K562 (cell line): ENCODE results near the gene SVIL. TPM values are rescaled to one million over a fixed set of nuclear protein-coding genes. Genes with fewer than 3 reads are reported as not detected.

ENCODE experiments used
- ATAC-seq: fragments of 200-7000 bp; cut with Tn5 transposase; 3 replicates; pipeline ENCODE4 v1.9.1; 2020; ENCODE audit warnings: moderate library complexity
- BruUV-seq: library from RNA; stranded (reverse); fragments of 400-500 nt; replicated peaks from 2 replicates; lab custom pipeline; 2021; lab: Mats Ljungman, UMichigan
- CTCF ChIA-PET: fragments of 300-600 bp; formaldehyde crosslinking; extraction: SDS; loops from one replicate; lab custom pipeline; 2021; ENCODE audit warnings: low intra/inter-chr PET ratio; lab: Yijun Ruan, JAX
- POLR2A ChIA-PET: fragments of 300-600, 350-650 bp; sonication (Branson Sonifier 250); formaldehyde crosslinking; extraction: SDS; loops from one replicate; lab custom pipeline; 2021; ENCODE audit warnings: antibody characterized with exemption, inconsistent platforms; lab: Yijun Ruan, JAX
- DNase-seq, 4 experiments: peaks; one replicate each; pipeline versions ENCODE4 v3.0.0 to v3.0.0-alpha.2; 2011 to 2018; ENCODE audit warnings: low spot score in 3 of 4, mixed read lengths in 3 of 4; ENCODE audit errors: extremely low read depth in 1 of 4
- FAIRE-seq: peaks from 2 replicates; lab custom pipeline; 2011; peaks lifted over from hg19 to GRCh38; lab: Jason Lieb, UNC
- H2AFZ ChIP-seq: 2 replicates; pipeline ENCODE4 v1.6.0; 2011; ENCODE audit warnings: low read depth, low read length, control low read depth, inconsistent platforms
- H3K27ac ChIP-seq: fragments of 200-600 bp; 3 replicates; pipeline ENCODE4 v1.8.0; 2011; ENCODE audit warnings: low read depth, mild to moderate bottlenecking, control low read depth, inconsistent platforms, low read length, moderate library complexity, mixed read lengths; ENCODE audit errors: extremely low read depth
- H3K27me3 ChIP-seq, 2 experiments: fragments of 300-600 bp in 1 of 2; 2 replicates in 1 of 2; 3 replicates in 1 of 2; pipeline versions ENCODE4 v1.6.0 to v1.8.0; 2011; ENCODE audit warnings: inconsistent platforms in 2 of 2, low read length in 2 of 2, mild to moderate bottlenecking in 1 of 2, mixed read lengths in 1 of 2, moderate library complexity in 1 of 2; ENCODE audit not compliant: control insufficient read depth in 2 of 2, insufficient read depth in 2 of 2
- H3K36me3 ChIP-seq: fragments of 300-600 bp; 3 replicates; pipeline ENCODE4 v1.8.0; 2011; ENCODE audit warnings: mild to moderate bottlenecking, low read length, inconsistent platforms; ENCODE audit not compliant: control insufficient read depth, insufficient read depth
- H3K4me1 ChIP-seq, 2 experiments: fragments of 200-600 bp in 1 of 2; replicated peaks in 1 of 2; 2 replicates in 1 of 2; 3 replicates in 1 of 2; pipeline versions ENCODE4 v1.5.1 to v1.8.0; 2011; ENCODE audit warnings: inconsistent platforms in 2 of 2, low read length in 2 of 2, mild to moderate bottlenecking in 1 of 2, mixed read lengths in 1 of 2, moderate library complexity in 1 of 2; ENCODE audit not compliant: control insufficient read depth in 2 of 2, insufficient read depth in 2 of 2
- H3K4me2 ChIP-seq: 2 replicates; pipeline ENCODE4 v1.6.1; 2011; ENCODE audit warnings: low read length, control low read depth, inconsistent platforms, mixed read lengths; ENCODE audit not compliant: insufficient read depth
- H3K4me3 ChIP-seq: fragments of 200-600 bp; sonication (generic), shearing (Covaris generic); 2 replicates; pipeline ENCODE4 v1.5.1; 2016; ENCODE audit warnings: control low read depth, inconsistent platforms
- H3K79me2 ChIP-seq: fragments of 200-600 bp; 3 replicates; pipeline ENCODE4 v1.8.0; 2011; ENCODE audit warnings: low read length, inconsistent platforms; ENCODE audit not compliant: control insufficient read depth, insufficient read depth
- H3K9ac ChIP-seq, 2 experiments: 2 replicates each; pipeline versions ENCODE4 v1.6.0 to v1.6.1; 2011; ENCODE audit warnings: low read depth in 2 of 2, low read length in 2 of 2, control low read depth in 1 of 2, inconsistent platforms in 1 of 2, mild to moderate bottlenecking in 1 of 2, mixed read lengths in 1 of 2; ENCODE audit not compliant: insufficient read depth in 1 of 2
- H3K9me1 ChIP-seq: one replicate; pipeline ENCODE4 v1.6.0; 2011; ENCODE audit warnings: inconsistent platforms, mild to moderate bottlenecking, low read length, moderate library complexity; ENCODE audit not compliant: control insufficient read depth, insufficient read depth
- H3K9me3 ChIP-seq: replicated peaks from 2 replicates; pipeline ENCODE4 v1.5.1; 2011; ENCODE audit warnings: low read depth, low read length, inconsistent platforms; ENCODE audit not compliant: control insufficient read depth, insufficient read depth
- H4K20me1 ChIP-seq: replicated peaks from 2 replicates; pipeline ENCODE4 v1.6.1; 2011; ENCODE audit warnings: low read length, inconsistent platforms, mixed read lengths; ENCODE audit not compliant: control insufficient read depth, insufficient read depth
- ESRRA ChIP-seq: fragments of 450-650 bp; IDR thresholded peaks from 2 replicates; pipeline ENCODE4 v1.6.1; 2014; ENCODE audit warnings: low read depth, mild to moderate bottlenecking, moderate library complexity, borderline replicate concordance
- FOXM1 ChIP-seq, 2 experiments: fragments of 450-650 bp in 1 of 2; sonication (generic) in 1 of 2; formaldehyde crosslinking in 1 of 2; IDR thresholded peaks; 2 replicates each; pipeline versions ENCODE4 v1.6.1 to v1.9.0; 2017 to 2022; ENCODE audit warnings: low read depth in 2 of 2, mild to moderate bottlenecking in 2 of 2, missing genetic modification reagents in 1 of 2, moderate library complexity in 1 of 2
- MEIS2 ChIP-seq: fragments of 450-650 bp; IDR thresholded peaks from 2 replicates; pipeline ENCODE4 v1.6.1; 2014; ENCODE audit warnings: mild to moderate bottlenecking; ENCODE audit not compliant: partially characterized antibody
- NR3C1 ChIP-seq: sonication (generic); formaldehyde crosslinking; IDR thresholded peaks from 2 replicates; pipeline ENCODE4 v1.8.1; 2022; ENCODE audit warnings: missing genetic modification reagents
- POLR2B ChIP-seq: fragments of 450-650 bp; IDR thresholded peaks from 2 replicates; pipeline ENCODE4 v1.6.1; 2018; ENCODE audit warnings: low read depth; ENCODE audit not compliant: partially characterized antibody
- ZNF384 ChIP-seq: IDR thresholded peaks from 2 replicates; pipeline ENCODE4 v1.6.1; 2012; ENCODE audit warnings: low read depth, low read length, improper control_type of control experiment
- WGBS: fragments of 100-300 bp; shearing (Covaris generic); methylation state at CpG from one replicate; pipeline ENCODE4 v1.1.6; 2016; ENCODE audit warnings: low coverage, mixed read lengths; ENCODE audit not compliant: insufficient coverage; ENCODE audit errors: missing lambda C conversion rate; 5-methylcytosine and 5-hydroxymethylcytosine counted together
- in situ Hi-C: fragments of 300-500 bp; cut with MboI; formaldehyde crosslinking; loops from 4 replicates; pipeline ENCODE4 v1.15.0; 2018; ENCODE audit warnings: inconsistent platforms, mixed read lengths
- intact Hi-C: fragments of 100-400 bp; cut with micrococcal nuclease; formaldehyde crosslinking; loops from 2 replicates; pipeline ENCODE4 v1.14.2; 2022
- polyA plus RNA-seq, 8 experiments: library from polyadenylated mRNA; depleted of rRNA in 4 of 8; stranded (reverse) in 5 of 8; unstranded in 3 of 8; fragments of >200 nt; fragmentation: Nextera tagmentation in 2 of 8; fragmentation: Illumina TruSeq in 1 of 8; extraction: Ambion mirVana in 2 of 8; extraction: Trizol in 1 of 8; gene quantifications; 2 replicates each; pipeline versions ENCODE4 v1.2.1 to v1.2.3, GENCODE V29; 2011 to 2014; ENCODE audit warnings: inconsistent platforms in 1 of 8, missing spikeins in 1 of 8
- total RNA-seq, 7 experiments: library from RNA; depleted of rRNA in 6 of 7; stranded (reverse); fragments of >200 nt in 6 of 7; fragmentation: Illumina TruSeq in 2 of 7; extraction: Trizol in 2 of 7; gene quantifications; 2 replicates each; pipeline versions ENCODE4 v1.2.1 to v1.2.3, GENCODE V29; 2011 to 2021; ENCODE audit warnings: low replicate concordance in 1 of 7
- TF ChIP-seq, protein P1 (sequence below): fragments of 450-650 bp; IDR thresholded peaks from 2 replicates; pipeline ENCODE4 v1.6.1; 2016
- TF ChIP-seq, protein P2 (sequence below), 2 experiments: IDR thresholded peaks in 1 of 2; conservative IDR thresholded peaks in 1 of 2; 2 replicates each; pipeline ENCODE4 v1.6.1; 2016; ENCODE audit warnings: low read depth in 2 of 2, mild to moderate bottlenecking in 1 of 2, missing compliant biosample characterization in 1 of 2, missing genetic modification characterization in 1 of 2, moderate library complexity in 1 of 2

The SVIL gene
- total and polyA plus RNA-seq, 9 of the 15 experiments (the other 6 are each of a cell fraction or from before 2014, with no cell fraction given): under 0.01 to 0.18 (median 0.05) TPM; not detected in 3

DNA sequence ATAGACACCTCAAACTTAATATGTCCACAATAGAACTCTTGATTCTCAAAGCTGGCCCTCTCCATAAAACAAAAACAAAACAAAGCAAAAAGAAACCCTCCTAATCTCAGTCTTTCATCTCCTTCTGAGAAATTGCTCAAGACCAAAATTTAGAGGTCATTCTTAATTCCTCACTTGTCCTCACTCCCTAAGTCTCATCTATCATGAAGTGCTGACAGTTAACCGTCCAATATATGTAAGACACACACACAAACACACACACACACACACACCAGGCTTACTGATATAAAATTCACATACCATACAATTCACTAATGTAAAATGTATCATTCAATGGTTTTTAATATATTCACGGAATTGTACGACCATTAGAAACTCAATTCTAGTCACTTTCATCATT is 17.0 kb upstream of the SVIL start:
- POLR2A ChIA-PET: no interaction called here

More for the DNA sequence above, 17.0 kb upstream of the SVIL start:
- Histone ChIP-seq H3K79me2 (no peaks in the 10 kb centered on the region), H3K4me2 (no peak overlapping the region), H3K4me3 (no peak overlapping the region), H3K27me3 (peaks cover 0 to under 1% of the 10 kb centered on the region in 2 experiments; a peak in 1 of 5 replicates), H3K27ac (no peak overlapping the region), H2AFZ (no peak overlapping the region), H3K36me3 (no peaks in the 10 kb centered on the region), H3K9me3 (no peaks in the 10 kb centered on the region), H3K9me1 (no peaks in the 10 kb centered on the region), H4K20me1 (no peaks in the 10 kb centered on the region), H3K4me1 (no peaks in the 10 kb centered on the region), H3K9ac (no peak overlapping the region)
- in situ Hi-C loops (no loop called here), intact Hi-C loops (no loop called here)
- FAIRE-seq: no peak
- no peak for ATAC-seq
- TF ChIP-seq, protein P1, sequence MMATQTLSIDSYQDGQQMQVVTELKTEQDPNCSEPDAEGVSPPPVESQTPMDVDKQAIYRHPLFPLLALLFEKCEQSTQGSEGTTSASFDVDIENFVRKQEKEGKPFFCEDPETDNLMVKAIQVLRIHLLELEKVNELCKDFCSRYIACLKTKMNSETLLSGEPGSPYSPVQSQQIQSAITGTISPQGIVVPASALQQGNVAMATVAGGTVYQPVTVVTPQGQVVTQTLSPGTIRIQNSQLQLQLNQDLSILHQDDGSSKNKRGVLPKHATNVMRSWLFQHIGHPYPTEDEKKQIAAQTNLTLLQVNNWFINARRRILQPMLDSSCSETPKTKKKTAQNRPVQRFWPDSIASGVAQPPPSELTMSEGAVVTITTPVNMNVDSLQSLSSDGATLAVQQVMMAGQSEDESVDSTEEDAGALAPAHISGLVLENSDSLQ: peak; percentile 66
- TF ChIP-seq ESRRA (peak; percentile 32; the same call in 1 of the 2 replicates), MEIS2 (peak; percentile 78), POLR2B (no peak), ZNF384 (no peak), FOXM1 (IDR thresholded peaks at IDR 0.05; ENCODE audit: low read depth) (no peak), FOXM1 (CRISPR knock-in tag; IDR thresholded peaks at IDR 0.05; ENCODE audit: low read depth) (no peak), NR3C1 (CRISPR knock-in tag) (no peak)
- TF ChIP-seq, protein P2, sequence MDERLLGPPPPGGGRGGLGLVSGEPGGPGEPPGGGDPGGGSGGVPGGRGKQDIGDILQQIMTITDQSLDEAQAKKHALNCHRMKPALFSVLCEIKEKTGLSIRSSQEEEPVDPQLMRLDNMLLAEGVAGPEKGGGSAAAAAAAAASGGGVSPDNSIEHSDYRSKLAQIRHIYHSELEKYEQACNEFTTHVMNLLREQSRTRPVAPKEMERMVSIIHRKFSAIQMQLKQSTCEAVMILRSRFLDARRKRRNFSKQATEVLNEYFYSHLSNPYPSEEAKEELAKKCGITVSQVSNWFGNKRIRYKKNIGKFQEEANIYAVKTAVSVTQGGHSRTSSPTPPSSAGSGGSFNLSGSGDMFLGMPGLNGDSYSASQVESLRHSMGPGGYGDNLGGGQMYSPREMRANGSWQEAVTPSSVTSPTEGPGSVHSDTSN (CRISPR knock-in tag; IDR thresholded peaks at IDR 0.05; ENCODE audit: low read depth): no peak
- TF ChIP-seq, protein P2 (tag; conservative IDR thresholded peaks at IDR 0.05; ENCODE audit: low read depth): peak; percentile 91
- CTCF ChIA-PET: no interaction called here
- 0% methylated on average over 3 of the region's 3 CpGs for WGBS
- DNase-seq: no peak
- BruUV-seq: no TSS peak
